SU-DHL-6 (cell line): ENCODE measurements around the gene SUSD4.

Experiments
- H2AFZ ChIP-seq: fragments of 200-600 bp; sonication (generic); 2 replicates; pipeline ENCODE4 v1.6.1; 2014; ENCODE audit warnings: low read depth, mild to moderate bottlenecking, moderate library complexity, mixed read lengths, antibody characterized with exemption, low read length; ENCODE audit not compliant: severe bottlenecking
- H3F3A ChIP-seq: fragments of 200-600 bp; shearing (Covaris generic); 2 replicates; pipeline ENCODE4 v1.6.0; 2016; ENCODE audit warnings: antibody characterized with exemption, mild to moderate bottlenecking; ENCODE audit not compliant: insufficient read depth
- H3K27ac ChIP-seq: fragments of 200-600 bp; sonication (generic); 2 replicates; pipeline ENCODE4 v1.5.1; 2016; ENCODE audit warnings: low read depth, mild to moderate bottlenecking, low read length, moderate library complexity, mixed read lengths
- H3K27me3 ChIP-seq: fragments of 200-600 bp; sonication (generic), shearing (Covaris generic); 2 replicates; pipeline ENCODE4 v1.6.0; 2014; ENCODE audit warnings: mild to moderate bottlenecking, low read length
- H3K36me3 ChIP-seq: fragments of 200-600 bp; sonication (generic); 2 replicates; pipeline ENCODE4 v1.6.1; 2014; ENCODE audit warnings: mild to moderate bottlenecking, low read length, mixed read lengths
- H3K4me2 ChIP-seq: fragments of 300-600, 200-600 bp; shearing (Covaris generic), sonication (generic); 2 replicates; pipeline ENCODE4 v1.6.0; 2014; ENCODE audit warnings: low read length, low read depth, mild to moderate bottlenecking; ENCODE audit not compliant: poor library complexity, severe bottlenecking
- H3K4me3 ChIP-seq: fragments of 200-600 bp; sonication (generic); 2 replicates; pipeline ENCODE4 v1.5.1; 2014; ENCODE audit warnings: antibody characterized with exemption, low read length, mild to moderate bottlenecking, mixed read lengths; ENCODE audit not compliant: insufficient read depth, poor library complexity, severe bottlenecking
- H3K79me2 ChIP-seq: fragments of 200-600 bp; sonication (generic); 2 replicates; pipeline ENCODE4 v1.6.1; 2014; ENCODE audit warnings: mild to moderate bottlenecking, low read length, moderate library complexity; ENCODE audit not compliant: insufficient read depth
- H3K9ac ChIP-seq: fragments of 200-600 bp; sonication (generic); 2 replicates; pipeline ENCODE4 v1.7.0; 2014; ENCODE audit warnings: mild to moderate bottlenecking, low read length
- H3K9me2 ChIP-seq: fragments of 200-600 bp; sonication (generic); replicated peaks from 2 replicates; pipeline ENCODE4 v1.6.1; 2014; ENCODE audit warnings: low read length; ENCODE audit not compliant: insufficient read depth
- H3K9me3 ChIP-seq: fragments of 200-600 bp; sonication (generic); 2 replicates; pipeline ENCODE4 v1.6.1; 2014; ENCODE audit warnings: low read length, mixed read lengths; ENCODE audit not compliant: insufficient read depth
- H4K20me1 ChIP-seq: fragments of 200-600 bp; sonication (generic); 2 replicates; pipeline ENCODE4 v1.6.1; 2014; ENCODE audit warnings: low read depth, mild to moderate bottlenecking, antibody characterized with exemption, low read length, moderate library complexity, mixed read lengths
- EZH2phosphoT487 ChIP-seq: fragments of 200-600 bp; sonication (generic), shearing (Covaris generic); conservative IDR thresholded peaks from 2 replicates; pipeline ENCODE4 v1.6.1; 2018; ENCODE audit warnings: mild to moderate bottlenecking, antibody characterized with exemption, low read length, moderate library complexity, mixed read lengths
- TF ChIP-seq, protein P1 (sequence below): fragments of 200-600 bp; sonication (generic); IDR thresholded peaks from one replicate; pipeline ENCODE4 v1.5.1; 2017; ENCODE audit warnings: antibody characterized with exemption, mild to moderate bottlenecking, low read length, moderate library complexity; ENCODE audit not compliant: insufficient read depth, poor library complexity, severe bottlenecking

The SUSD4 gene

DNA sequence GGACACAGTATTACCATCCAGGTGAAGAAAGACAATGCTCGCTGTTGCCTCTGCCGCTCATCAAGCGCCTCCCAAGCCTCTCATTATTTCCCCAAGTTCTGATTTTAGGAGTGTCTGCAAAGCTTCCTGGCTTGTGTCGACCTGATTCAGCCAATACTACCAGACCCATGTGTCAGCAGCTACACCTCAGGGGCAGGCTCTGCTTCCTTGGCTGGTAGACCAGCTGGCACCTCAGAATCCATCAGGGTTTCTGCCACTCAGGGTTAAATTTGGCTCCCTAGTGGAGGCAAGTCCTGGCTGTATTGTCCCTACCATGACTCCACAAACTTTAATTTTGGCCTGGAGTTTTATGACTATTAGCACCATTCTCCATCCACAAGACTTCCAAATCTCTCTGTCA is 35.4 kb downstream of the SUSD4 start:
- H3K27ac ChIP-seq = no peak overlapping the region
- no peak overlapping the region for H2AFZ ChIP-seq
- H3K4me2 ChIP-seq = no peak overlapping the region

DNA sequence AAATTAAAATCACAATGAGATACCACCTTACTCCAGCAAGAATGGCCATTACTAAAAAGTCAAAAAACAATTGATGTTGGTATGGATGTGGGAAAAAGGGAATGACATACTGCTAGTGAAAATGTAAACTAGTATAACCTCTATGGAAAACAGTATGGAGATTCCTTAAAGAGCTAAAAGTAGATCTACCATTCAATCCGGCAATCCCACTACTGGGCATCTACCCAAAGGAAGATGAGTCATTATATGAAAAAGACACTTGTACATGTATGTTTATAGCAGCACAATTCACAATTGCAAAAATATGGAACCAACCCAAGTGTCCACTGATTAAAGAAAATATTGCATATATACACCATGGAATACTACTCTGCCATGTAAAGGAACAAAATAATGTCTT is 37.2 kb downstream of the SUSD4 start:
- H3K9me2 ChIP-seq = no peaks in the 10 kb centered on the region
- H3K9ac ChIP-seq = no peak overlapping the region
- H3K4me3 ChIP-seq = no peak overlapping the region
- no peaks in the 10 kb centered on the region for H3K27me3 ChIP-seq
- no peaks in the 10 kb centered on the region for H3K79me2 ChIP-seq
- H3K36me3 ChIP-seq = no peaks in the 10 kb centered on the region
- no peak overlapping the region for H3K4me2 ChIP-seq
- no peak overlapping the region for H3K27ac ChIP-seq
- H4K20me1 ChIP-seq = no peaks in the 10 kb centered on the region
- no peaks in the 10 kb centered on the region for H3K9me3 ChIP-seq
- H3F3A ChIP-seq = no peaks in the 10 kb centered on the region
- TF ChIP-seq, protein P1, sequence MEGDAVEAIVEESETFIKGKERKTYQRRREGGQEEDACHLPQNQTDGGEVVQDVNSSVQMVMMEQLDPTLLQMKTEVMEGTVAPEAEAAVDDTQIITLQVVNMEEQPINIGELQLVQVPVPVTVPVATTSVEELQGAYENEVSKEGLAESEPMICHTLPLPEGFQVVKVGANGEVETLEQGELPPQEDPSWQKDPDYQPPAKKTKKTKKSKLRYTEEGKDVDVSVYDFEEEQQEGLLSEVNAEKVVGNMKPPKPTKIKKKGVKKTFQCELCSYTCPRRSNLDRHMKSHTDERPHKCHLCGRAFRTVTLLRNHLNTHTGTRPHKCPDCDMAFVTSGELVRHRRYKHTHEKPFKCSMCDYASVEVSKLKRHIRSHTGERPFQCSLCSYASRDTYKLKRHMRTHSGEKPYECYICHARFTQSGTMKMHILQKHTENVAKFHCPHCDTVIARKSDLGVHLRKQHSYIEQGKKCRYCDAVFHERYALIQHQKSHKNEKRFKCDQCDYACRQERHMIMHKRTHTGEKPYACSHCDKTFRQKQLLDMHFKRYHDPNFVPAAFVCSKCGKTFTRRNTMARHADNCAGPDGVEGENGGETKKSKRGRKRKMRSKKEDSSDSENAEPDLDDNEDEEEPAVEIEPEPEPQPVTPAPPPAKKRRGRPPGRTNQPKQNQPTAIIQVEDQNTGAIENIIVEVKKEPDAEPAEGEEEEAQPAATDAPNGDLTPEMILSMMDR = no peak
- no peak for TF ChIP-seq EZH2phosphoT487
- H2AFZ ChIP-seq = no peak overlapping the region

More for the DNA sequence above, 35.4 kb downstream of the SUSD4 start:
- no peak overlapping the region for H3K4me3 ChIP-seq
- TF ChIP-seq, protein P1 = no peak
- TF ChIP-seq EZH2phosphoT487 = no peak
- no peaks in the 10 kb centered on the region for H3K27me3 ChIP-seq
- no peaks in the 10 kb centered on the region for H3K9me2 ChIP-seq
- no peaks in the 10 kb centered on the region for H3F3A ChIP-seq
- H3K79me2 ChIP-seq = no peaks in the 10 kb centered on the region
- no peak overlapping the region for H3K9ac ChIP-seq
- H4K20me1 ChIP-seq = no peaks in the 10 kb centered on the region
- no peaks in the 10 kb centered on the region for H3K36me3 ChIP-seq
- H3K9me3 ChIP-seq = no peaks in the 10 kb centered on the region

DNA sequence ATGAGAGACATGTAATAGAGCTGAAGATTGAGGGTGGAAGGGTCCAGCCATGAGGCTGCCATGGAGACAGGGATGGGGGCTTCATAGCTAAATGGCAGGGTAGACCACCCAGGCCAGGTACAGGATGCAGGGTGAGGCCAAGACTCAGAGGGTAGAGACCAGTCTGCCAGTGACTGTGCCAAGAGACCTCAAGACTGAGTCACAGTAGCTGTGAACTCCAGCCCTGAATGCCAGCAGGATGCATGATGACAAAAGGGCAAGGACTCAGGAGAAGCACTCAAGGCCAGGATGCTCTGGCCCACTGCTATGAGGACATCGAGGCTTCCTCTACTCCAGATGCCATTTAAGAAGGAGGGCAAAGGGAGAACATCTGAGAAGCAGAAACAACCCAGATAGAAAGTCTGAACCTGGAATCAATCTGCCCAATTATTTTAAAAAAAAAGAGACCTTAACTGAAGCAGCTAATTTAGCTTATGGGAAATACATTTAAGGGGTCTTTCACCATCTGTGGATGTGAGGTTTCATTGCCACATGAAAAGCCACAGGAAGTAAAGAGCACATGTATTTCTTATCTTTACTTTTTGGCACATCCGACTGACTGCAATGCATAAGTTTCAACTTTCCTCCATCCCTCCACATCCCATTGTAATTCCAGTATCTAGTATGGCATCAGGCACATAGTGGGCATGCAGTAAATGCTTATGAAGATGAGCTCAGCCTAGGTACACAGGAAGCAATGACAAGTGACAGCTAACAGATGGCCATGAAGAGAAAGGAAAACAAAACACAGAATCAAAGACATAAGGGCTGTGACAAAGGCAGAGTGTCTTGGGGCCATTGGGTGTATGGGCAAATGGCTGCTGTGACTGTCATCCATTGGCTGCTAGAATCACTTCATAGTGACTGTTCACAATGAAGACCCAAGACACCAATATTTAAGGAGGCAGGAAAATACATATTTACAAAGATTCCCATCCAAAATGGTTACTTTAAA is 40.2 kb downstream of the SUSD4 start:
- Histone ChIP-seq H3K4me3 (no peak overlapping the region), H4K20me1 (no peaks in the 10 kb centered on the region), H3K9me2 (no peaks in the 10 kb centered on the region), H3K79me2 (no peaks in the 10 kb centered on the region), H3K9ac (no peak overlapping the region), H2AFZ (no peak overlapping the region), H3K4me2 (no peak overlapping the region), H3F3A (no peaks in the 10 kb centered on the region), H3K27me3 (no peaks in the 10 kb centered on the region), H3K36me3 (no peaks in the 10 kb centered on the region), H3K9me3 (no peaks in the 10 kb centered on the region), H3K27ac (no peak overlapping the region)
- no peak for TF ChIP-seq EZH2phosphoT487
- TF ChIP-seq, protein P1 = no peak
